HepG2 (cell line): ENCODE data around the gene SYTL1. TPM values are rescaled to one million over a fixed set of nuclear protein-coding genes. Genes with fewer than 3 reads are reported as not detected.

ENCODE experiments used
- AKAP8 ChIP-seq: sonication (generic); formaldehyde crosslinking; IDR thresholded peaks from 2 replicates; pipeline ENCODE4 v1.5.1; 2020; ENCODE audit warnings: mild to moderate bottlenecking, missing genetic modification reagents
- FOXO1 ChIP-seq: sonication (generic); formaldehyde crosslinking; IDR thresholded peaks from 2 replicates; pipeline ENCODE4 v1.4.0; 2020; ENCODE audit warnings: missing genetic modification reagents
- KDM3A ChIP-seq: IDR thresholded peaks from 2 replicates; pipeline ENCODE4 v1.6.1; 2018; ENCODE audit warnings: low read depth, missing compliant biosample characterization
- NONO ChIP-seq, 2 experiments: fragments of 450-650 bp in 1 of 2; sonication (generic) in 1 of 2; formaldehyde crosslinking in 1 of 2; IDR thresholded peaks in 1 of 2; conservative IDR thresholded peaks in 1 of 2; 2 replicates each; pipeline versions ENCODE4 v1.6.1 to v1.8.0; 2017 to 2022; ENCODE audit warnings: mild to moderate bottlenecking in 1 of 2, missing genetic modification reagents in 1 of 2, moderate library complexity in 1 of 2
- NR2C2 ChIP-seq: sonication (generic); formaldehyde crosslinking; IDR thresholded peaks from 2 replicates; pipeline ENCODE4 v1.4.0; 2020; ENCODE audit warnings: missing genetic modification reagents, mild to moderate bottlenecking, moderate library complexity, borderline replicate concordance
- SKI ChIP-seq: fragments of 450-650 bp; IDR thresholded peaks from one replicate; pipeline ENCODE4 v1.6.1; 2018; ENCODE audit warnings: mild to moderate bottlenecking; ENCODE audit not compliant: partially characterized antibody
- SMAD9 ChIP-seq: sonication (generic); formaldehyde crosslinking; IDR thresholded peaks from 2 replicates; pipeline ENCODE4 v1.5.1; 2020; ENCODE audit warnings: mild to moderate bottlenecking, missing genetic modification reagents
- SRSF1 ChIP-seq: fragments of 200-400 bp; formaldehyde crosslinking; optimal IDR thresholded peaks from 2 replicates; pipeline ENCODE3; 2017; ENCODE audit warnings: mild to moderate bottlenecking, low read depth, low read length, moderate library complexity
- SRSF9 ChIP-seq: fragments of 200-400 bp; formaldehyde crosslinking; IDR thresholded peaks from 2 replicates; pipeline ENCODE4 v1.6.1; 2018; ENCODE audit warnings: borderline replicate concordance, mild to moderate bottlenecking, low read depth, low read length; ENCODE audit not compliant: insufficient read depth, poor library complexity, severe bottlenecking
- SRY ChIP-seq: sonication (generic); formaldehyde crosslinking; IDR thresholded peaks from 2 replicates; pipeline ENCODE4 v1.8.0; 2022; ENCODE audit warnings: mild to moderate bottlenecking, missing genetic modification reagents
- ZNF3 ChIP-seq: IDR thresholded peaks from 2 replicates; pipeline ENCODE4 v1.7.0; 2017; ENCODE audit warnings: inconsistent platforms
- ZNF317 ChIP-seq: sonication (generic); formaldehyde crosslinking; IDR thresholded peaks from 2 replicates; pipeline ENCODE4 v1.5.0; 2020; ENCODE audit warnings: mild to moderate bottlenecking, missing genetic modification reagents
- ZNF550 ChIP-seq: sonication (generic); formaldehyde crosslinking; IDR thresholded peaks from 2 replicates; pipeline ENCODE4 v1.4.0; 2020; ENCODE audit warnings: mild to moderate bottlenecking, missing genetic modification reagents, borderline replicate concordance
- ZNF598 ChIP-seq: sonication (generic); formaldehyde crosslinking; IDR thresholded peaks from 2 replicates; pipeline ENCODE4 v1.5.1; 2020; ENCODE audit warnings: mild to moderate bottlenecking, missing genetic modification reagents, borderline replicate concordance
- ZNF879 ChIP-seq: sonication (generic); formaldehyde crosslinking; IDR thresholded peaks from 2 replicates; pipeline ENCODE4 v1.8.1; 2023; ENCODE audit warnings: missing genetic modification reagents
- polyA plus RNA-seq, 8 experiments: library from polyadenylated mRNA; depleted of rRNA in 3 of 8; stranded (reverse) in 7 of 8; unstranded in 1 of 8; fragments of >200 nt; fragmentation: Illumina TruSeq in 4 of 8; extraction: Trizol in 4 of 8; gene quantifications; 2 replicates each; pipeline versions ENCODE4 v1.2.1 to v1.2.3, GENCODE V29; 2011 to 2016; ENCODE audit warnings: low read depth in 4 of 8, missing spikeins in 1 of 8, mixed read lengths in 1 of 8; ENCODE audit not compliant: insufficient read depth in 1 of 8
- total RNA-seq, 5 experiments: library from RNA; depleted of rRNA; stranded (reverse); fragments of >200 nt; fragmentation: Illumina TruSeq; extraction: Trizol; gene quantifications; 2 replicates each; pipeline ENCODE4 v1.2.3, GENCODE V29; 2016; ENCODE audit warnings: low read depth in 1 of 5
- TF ChIP-seq, protein P1 (sequence below): sonication (generic); formaldehyde crosslinking; conservative IDR thresholded peaks from 2 replicates; pipeline ENCODE4 v1.8.1; 2023; ENCODE audit warnings: missing genetic modification reagents
- TF ChIP-seq, protein P2 (sequence below): sonication (generic); formaldehyde crosslinking; conservative IDR thresholded peaks from 2 replicates; pipeline ENCODE4 v1.5.0; 2020; ENCODE audit warnings: missing genetic modification reagents
- TF ChIP-seq, protein P3 (sequence below): fragments of 450-650 bp; IDR thresholded peaks from 2 replicates; pipeline ENCODE4 v1.6.1; 2017; ENCODE audit warnings: mild to moderate bottlenecking
- TF ChIP-seq, protein P4 (sequence below): sonication (generic); formaldehyde crosslinking; IDR thresholded peaks from 2 replicates; pipeline ENCODE4 v1.8.1; 2022; ENCODE audit warnings: low read depth, mild to moderate bottlenecking, missing genetic modification reagents

The SYTL1 gene
- total and polyA plus RNA-seq, 2 of the 13 experiments (the other 11 are each of a cell fraction or from before 2014, with no cell fraction given) = 11.1 to 17.8 TPM

DNA sequence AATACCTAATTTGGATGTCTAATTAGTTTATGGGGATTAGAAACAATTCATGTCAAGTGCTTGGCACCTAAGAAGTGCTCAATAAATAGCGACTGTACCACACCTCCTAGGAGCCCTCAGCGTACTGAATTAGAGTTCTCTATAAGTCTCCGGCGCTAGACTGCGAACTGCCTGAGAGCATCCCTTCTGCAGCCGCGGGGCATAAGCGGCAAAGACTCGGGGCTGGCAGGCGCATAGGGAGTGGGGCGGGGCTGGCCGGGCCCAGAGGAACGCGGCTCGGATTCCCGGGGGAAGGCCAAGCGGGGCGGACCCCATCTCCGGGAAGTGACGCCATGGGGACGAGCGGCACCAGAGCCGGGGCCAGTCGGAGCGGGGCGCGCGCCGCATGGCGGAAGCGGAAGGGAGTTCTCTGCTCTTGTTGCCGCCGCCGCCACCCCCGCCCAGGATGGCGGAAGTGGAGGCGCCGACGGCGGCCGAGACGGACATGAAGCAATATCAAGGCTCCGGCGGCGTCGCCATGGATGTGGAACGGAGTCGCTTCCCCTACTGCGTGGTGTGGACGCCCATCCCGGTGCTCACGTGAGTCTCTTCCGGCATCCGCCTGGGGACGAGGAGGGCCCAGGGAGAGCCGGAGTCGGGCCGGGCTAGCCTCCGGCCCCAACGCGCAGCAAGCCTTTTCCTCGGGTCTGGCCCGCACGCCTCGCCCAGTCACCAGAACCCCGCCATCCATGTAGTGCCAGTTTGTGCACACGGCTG, 19.8 kb upstream of the SYTL1 start, which contains the start of gene TMEM222 (continued):
- TF ChIP-seq, protein P1, sequence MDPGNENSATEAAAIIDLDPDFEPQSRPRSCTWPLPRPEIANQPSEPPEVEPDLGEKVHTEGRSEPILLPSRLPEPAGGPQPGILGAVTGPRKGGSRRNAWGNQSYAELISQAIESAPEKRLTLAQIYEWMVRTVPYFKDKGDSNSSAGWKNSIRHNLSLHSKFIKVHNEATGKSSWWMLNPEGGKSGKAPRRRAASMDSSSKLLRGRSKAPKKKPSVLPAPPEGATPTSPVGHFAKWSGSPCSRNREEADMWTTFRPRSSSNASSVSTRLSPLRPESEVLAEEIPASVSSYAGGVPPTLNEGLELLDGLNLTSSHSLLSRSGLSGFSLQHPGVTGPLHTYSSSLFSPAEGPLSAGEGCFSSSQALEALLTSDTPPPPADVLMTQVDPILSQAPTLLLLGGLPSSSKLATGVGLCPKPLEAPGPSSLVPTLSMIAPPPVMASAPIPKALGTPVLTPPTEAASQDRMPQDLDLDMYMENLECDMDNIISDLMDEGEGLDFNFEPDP (CRISPR knock-in tag) = no peak
- TF ChIP-seq NR2C2 (CRISPR knock-in tag) (peak; percentile 93), SRSF9 (no peak), ZNF317 (CRISPR knock-in tag) (peak; percentile 78), KDM3A (CRISPR knock-in tag) (peak; percentile 88; the same call in 1 of the 2 replicates), SRSF1 (peak; percentile 42), ZNF879 (CRISPR knock-in tag) (0 out of 2 replicates have a peak, but pooled peaks have one; percentile 29), SRY (peak; percentile 38; the same call in 1 of the 2 replicates), NONO (IDR thresholded peaks at IDR 0.05) (no peak), NONO (CRISPR knock-in tag; conservative IDR thresholded peaks at IDR 0.05) (peak; percentile 94), ZNF598 (no peak), ZNF3 (CRISPR knock-in tag) (no peak), FOXO1 (peak; percentile 53; the same call in 1 of the 2 replicates), AKAP8 (CRISPR knock-in tag) (peak; percentile 88), ZNF550 (CRISPR knock-in tag) (0 out of 2 replicates have a peak, but pooled peaks have one; percentile 51), SKI (peak; percentile 97), SMAD9 (CRISPR knock-in tag) (no peak)
- TF ChIP-seq, protein P2, sequence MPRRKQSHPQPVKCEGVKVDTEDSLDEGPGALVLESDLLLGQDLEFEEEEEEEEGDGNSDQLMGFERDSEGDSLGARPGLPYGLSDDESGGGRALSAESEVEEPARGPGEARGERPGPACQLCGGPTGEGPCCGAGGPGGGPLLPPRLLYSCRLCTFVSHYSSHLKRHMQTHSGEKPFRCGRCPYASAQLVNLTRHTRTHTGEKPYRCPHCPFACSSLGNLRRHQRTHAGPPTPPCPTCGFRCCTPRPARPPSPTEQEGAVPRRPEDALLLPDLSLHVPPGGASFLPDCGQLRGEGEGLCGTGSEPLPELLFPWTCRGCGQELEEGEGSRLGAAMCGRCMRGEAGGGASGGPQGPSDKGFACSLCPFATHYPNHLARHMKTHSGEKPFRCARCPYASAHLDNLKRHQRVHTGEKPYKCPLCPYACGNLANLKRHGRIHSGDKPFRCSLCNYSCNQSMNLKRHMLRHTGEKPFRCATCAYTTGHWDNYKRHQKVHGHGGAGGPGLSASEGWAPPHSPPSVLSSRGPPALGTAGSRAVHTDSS (CRISPR knock-in tag) = 0 out of 2 replicates have a peak, but pooled peaks have one; percentile 82
- TF ChIP-seq, protein P3, sequence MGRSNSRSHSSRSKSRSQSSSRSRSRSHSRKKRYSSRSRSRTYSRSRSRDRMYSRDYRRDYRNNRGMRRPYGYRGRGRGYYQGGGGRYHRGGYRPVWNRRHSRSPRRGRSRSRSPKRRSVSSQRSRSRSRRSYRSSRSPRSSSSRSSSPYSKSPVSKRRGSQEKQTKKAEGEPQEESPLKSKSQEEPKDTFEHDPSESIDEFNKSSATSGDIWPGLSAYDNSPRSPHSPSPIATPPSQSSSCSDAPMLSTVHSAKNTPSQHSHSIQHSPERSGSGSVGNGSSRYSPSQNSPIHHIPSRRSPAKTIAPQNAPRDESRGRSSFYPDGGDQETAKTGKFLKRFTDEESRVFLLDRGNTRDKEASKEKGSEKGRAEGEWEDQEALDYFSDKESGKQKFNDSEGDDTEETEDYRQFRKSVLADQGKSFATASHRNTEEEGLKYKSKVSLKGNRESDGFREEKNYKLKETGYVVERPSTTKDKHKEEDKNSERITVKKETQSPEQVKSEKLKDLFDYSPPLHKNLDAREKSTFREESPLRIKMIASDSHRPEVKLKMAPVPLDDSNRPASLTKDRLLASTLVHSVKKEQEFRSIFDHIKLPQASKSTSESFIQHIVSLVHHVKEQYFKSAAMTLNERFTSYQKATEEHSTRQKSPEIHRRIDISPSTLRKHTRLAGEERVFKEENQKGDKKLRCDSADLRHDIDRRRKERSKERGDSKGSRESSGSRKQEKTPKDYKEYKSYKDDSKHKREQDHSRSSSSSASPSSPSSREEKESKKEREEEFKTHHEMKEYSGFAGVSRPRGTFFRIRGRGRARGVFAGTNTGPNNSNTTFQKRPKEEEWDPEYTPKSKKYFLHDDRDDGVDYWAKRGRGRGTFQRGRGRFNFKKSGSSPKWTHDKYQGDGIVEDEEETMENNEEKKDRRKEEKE = no peak
- TF ChIP-seq, protein P4, sequence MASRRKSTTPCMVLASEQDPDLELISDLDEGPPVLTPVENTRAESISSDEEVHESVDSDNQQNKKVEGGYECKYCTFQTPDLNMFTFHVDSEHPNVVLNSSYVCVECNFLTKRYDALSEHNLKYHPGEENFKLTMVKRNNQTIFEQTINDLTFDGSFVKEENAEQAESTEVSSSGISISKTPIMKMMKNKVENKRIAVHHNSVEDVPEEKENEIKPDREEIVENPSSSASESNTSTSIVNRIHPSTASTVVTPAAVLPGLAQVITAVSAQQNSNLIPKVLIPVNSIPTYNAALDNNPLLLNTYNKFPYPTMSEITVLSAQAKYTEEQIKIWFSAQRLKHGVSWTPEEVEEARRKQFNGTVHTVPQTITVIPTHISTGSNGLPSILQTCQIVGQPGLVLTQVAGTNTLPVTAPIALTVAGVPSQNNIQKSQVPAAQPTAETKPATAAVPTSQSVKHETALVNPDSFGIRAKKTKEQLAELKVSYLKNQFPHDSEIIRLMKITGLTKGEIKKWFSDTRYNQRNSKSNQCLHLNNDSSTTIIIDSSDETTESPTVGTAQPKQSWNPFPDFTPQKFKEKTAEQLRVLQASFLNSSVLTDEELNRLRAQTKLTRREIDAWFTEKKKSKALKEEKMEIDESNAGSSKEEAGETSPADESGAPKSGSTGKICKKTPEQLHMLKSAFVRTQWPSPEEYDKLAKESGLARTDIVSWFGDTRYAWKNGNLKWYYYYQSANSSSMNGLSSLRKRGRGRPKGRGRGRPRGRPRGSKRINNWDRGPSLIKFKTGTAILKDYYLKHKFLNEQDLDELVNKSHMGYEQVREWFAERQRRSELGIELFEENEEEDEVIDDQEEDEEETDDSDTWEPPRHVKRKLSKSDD (CRISPR knock-in tag) = 0 out of 2 replicates have a peak, but pooled peaks have one; percentile 32
